ENCODE data around the gene EIF2B2.

The EIF2B2 gene

DNA sequence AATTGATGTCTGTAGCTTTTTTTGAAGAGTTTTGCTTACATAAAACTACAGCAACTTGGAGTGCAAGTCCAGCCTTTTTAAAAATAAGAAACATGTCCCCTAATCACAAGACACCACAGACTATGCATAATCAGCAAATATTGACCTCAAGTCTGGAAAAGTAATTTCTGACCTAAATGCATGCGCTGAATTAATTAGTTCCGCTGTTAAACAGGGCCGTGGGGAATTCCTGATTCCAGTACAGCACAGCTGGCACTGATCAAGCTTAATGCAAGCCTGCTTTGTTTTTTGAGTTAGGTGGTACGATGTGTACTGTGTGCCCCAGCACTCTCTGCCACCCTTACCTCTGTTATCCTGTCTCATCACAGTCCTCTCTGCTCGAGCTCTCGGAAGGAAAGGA is 39.3 kb downstream of the EIF2B2 start:
- DNase-seq (ENCODE audit: low read depth in 2 of 2) = no peak

DNA sequence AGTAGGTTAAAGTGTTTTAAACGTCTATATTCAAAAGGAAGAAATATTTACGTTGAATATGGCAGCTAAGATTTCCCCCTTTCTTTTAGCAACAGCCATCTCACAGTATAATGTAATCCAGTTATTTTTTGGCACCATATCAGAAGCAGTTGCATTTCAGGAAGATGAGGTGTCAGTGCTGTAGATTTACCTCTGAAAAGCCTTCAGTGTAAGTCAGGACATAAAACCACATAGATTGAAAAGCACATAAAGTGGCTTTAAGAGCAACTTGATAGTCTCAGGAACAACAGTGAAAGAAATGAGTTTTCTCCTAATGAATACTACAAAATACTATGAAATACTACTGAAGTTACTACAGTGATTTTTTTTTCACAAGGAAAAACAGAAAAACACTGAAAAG is 41.6 kb downstream of the EIF2B2 start:
- no peak for DNase-seq (ENCODE audit: low read depth in 2 of 2)

DNA sequence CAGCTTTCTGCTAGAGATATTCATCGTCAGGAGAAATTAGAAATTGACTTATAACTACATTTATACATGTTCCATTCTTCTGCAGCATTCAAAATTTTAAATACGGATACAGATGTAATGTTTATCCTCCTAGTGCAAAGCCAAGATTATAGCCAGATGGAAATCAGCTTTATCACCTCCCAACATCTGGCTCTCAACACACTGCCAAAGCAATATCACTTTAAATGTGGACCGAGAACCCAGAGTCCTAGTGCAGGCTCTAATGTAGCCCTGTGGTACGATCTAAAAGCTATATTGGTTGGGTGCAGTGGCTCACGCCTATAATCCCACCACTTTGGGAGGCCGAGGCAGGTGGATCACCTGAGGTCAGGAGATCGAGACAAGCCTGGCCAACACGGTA is 42.0 kb downstream of the EIF2B2 start:
- DNase-seq (ENCODE audit: low read depth in 2 of 2) = no peak

DNA sequence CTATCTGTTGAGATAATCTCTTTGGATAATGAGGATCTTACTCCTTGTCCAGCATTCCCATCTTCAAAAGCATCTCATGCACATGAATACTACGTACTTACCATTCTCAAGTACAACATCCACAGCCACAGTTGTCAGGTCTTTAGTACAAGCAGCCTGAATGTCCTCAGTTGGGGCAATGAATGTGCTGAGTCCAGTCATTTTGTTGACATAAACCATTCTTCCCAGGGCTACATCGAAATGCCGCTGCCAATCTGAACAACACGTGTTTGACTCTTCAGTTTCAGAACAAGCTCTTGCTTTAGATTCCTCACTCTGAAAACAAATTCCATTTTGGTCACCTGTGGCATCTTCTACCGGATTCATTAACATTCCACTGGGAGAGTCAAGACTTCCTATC is 43.6 kb downstream of the EIF2B2 start:
- DNase-seq (ENCODE audit: low read depth in 2 of 2) = no peak

DNA sequence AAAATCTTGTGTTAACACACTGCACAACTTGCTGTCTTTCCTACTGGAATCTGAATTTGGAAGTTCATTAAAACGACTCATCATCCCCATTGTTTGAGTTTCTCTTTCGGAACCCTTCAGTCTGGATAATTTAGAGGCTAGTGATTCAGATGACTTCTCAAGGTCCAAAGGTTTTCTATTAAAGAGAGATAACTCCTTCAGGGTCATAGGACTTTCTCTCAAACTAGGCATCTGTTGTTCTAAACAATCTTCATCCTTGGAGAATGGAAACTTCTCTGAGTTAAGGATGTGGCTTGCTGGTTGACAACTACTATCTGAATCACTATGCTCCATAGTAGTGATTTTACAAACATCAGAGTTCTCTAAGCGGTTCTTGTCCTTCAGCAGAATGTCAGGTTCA is 44.2 kb downstream of the EIF2B2 start:
- no peak for DNase-seq (ENCODE audit: low read depth in 2 of 2)

DNA sequence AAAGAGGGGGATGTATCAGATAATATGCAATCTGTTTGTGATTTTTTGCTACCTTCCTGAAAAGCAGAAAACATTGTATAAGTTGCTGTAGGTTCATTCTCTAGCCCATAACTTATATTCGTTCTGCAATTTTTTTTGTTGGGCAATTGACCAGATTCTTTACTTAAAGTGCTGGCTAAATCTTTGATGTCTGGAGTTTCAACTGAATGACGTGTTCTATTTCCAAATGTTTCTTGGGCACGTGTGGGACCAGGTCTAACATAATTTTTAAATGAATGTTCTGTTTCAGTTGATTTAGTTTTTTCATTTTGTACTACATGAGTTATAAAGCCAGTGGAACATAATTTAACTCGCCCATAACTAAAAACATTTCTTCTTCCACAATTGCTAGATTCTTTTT is 44.8 kb downstream of the EIF2B2 start:
- no peak for DNase-seq (ENCODE audit: low read depth in 2 of 2)

DNA sequence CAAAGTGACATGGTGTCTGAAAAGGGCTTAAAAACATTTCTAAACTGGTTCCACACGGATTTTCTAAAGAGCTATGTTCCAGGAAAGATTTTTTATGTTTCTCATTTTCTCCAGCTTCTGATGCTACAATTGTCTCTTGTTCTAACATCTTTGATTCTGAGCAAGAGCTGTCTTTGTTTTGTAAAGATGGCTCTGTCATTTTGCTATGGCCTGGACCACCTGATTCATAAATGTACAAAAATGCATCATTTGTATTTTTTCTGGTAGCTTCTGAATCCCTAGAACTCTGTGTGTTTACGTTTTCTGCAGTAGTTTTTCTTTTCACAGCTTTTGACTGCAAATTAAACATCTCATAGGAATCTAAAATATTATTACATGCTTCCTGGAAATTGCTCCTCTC is 45.4 kb downstream of the EIF2B2 start:
- no peak for DNase-seq (ENCODE audit: low read depth in 2 of 2)

DNA sequence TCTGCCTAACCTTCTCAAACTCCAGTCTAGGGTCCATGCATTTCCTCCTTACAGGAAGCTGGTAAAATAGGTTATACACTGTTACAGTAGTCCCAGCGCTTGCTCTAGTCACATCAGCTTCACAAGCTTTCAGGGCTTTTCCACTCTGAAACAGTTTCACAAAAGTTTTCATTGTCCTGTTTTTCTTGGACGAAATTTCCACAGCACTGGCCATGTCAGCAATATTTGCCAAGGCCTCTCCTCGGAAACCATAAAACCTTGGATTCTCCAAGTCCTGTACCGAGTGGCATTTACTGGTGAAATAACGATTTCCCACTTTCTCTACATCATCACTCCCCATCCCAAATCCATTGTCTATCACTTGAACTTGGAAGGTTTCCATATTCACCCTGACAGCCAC is 46.4 kb downstream of the EIF2B2 start:
- no peak for DNase-seq (ENCODE audit: low read depth in 2 of 2)

DNA sequence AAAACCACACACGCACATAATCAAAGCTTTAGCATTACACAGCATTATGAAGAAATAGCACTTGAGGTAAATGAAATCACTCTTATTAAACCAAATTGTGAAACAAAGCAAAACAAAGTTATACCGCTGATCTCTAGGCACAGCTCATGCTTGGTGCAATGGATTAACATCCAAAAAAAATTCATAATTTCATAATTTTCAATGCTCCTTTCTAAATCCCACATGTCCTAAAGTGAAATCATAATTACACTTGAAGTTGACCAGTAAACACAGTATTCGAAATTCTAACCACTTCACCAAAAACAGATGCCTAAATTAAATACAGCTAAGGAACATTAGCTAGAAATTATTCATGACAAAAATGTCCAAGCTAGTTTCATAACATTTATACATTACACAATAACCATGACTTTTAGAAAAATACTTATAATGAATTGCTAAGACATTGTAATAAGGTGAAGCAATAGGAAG is 47.0 kb downstream of the EIF2B2 start:
- DNase-seq (ENCODE audit: low read depth in 2 of 2) = no peak

DNA sequence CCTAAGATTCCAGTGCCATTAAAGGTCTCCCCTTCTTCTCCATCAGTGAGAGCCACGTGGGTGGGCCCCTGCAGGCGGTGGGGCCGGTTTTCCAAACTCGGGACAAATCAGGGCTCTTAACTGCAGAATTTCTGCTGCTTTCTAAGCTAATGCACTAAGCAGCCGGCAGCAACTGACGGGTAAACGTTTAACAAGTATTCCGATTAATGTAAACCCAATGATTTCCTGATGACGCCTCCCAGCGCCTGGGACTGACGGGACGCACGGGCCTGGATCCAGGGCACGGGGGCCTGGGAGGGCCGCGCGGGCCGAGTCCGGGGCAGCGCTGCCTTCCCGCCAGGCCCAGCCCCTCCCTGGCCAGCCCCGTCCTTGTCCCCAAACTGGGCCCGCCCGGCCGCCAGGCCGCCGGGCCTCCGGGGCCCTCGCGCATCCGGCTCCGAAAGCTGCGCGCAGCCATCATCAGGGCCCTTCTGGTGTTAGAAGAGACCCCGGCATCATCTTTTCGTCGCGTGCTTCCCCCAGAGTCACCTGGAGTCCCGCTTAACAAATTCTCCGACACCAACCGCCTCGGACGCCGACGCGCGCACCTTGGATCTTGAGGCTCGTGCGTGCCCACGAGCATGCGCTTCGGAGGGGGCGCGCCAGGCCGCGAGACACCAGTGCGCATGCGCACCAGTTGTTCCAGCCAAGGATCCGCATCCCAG is 48.3 kb downstream of the EIF2B2 start, which contains the start of gene MLH3:
MLH3 (minus strand) TSS at position 616 of the 704 bp plus-strand sequence. CDS start 1,812 bp downstream, outside the sequence.
- peak; percentile 49 to 76 for DNase-seq (ENCODE audit: low read depth in 2 of 2)

DNA sequence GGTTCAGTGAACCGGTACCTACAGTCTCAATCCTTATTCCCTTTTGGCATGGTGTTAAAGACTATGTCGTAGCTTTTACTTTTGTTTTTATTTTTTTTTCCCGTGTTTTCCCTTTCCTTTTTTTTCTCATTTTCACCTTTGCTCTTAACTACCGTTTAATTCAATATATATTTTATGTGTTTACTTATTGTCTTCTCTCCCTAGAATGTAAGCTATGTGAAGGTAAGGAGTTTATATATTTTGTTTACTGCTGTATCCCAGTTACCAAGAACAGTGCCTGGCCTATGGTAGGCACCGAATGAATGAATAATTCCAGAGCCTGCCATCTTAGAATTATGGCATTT is 48.8 kb downstream of the EIF2B2 start:
- DNase-seq (ENCODE audit: low read depth in 2 of 2) = no peak

DNA sequence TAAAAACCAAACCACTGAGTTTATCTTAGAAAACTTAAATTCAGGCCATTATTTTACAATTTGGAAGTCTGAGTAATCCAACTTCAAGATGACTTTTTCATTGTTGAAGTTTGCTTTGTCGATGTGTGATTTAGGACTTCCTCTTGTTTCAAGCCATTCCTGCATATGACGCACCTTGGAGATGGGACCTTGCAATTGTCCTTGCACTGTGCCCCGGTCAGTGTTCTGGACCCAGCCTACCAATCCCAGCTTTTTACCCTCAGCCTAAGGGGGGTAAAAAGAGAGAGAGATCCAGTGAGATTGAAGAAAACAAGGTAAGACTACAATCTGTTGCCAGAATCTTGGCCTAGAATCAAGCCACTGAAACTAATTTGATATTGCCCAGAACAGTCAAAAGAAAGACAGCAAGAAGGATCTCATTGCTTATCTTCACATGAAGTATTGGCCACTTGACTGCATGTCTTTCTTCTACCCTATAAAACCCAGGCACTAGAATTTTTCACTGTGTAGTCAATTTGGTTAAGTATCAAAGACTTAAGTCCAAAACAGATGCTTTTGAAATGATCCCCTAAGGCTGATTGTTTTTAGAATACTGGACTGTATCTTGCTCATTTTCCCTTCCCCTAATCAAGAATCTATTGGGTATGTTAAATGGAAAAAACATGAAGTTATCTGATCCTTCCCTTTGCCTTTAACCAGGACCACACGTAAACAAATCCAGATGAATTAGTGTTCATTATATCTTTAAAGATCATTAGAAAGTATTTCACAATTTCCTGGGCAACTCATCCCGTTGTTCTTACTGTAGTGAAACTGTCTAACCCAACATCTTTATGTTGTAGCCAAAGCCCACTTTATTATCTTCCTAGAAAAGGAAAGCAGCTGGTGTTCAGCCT is 50.9 kb downstream of the EIF2B2 start:
- DNase-seq (ENCODE audit: low read depth in 2 of 2) = no peak

DNA sequence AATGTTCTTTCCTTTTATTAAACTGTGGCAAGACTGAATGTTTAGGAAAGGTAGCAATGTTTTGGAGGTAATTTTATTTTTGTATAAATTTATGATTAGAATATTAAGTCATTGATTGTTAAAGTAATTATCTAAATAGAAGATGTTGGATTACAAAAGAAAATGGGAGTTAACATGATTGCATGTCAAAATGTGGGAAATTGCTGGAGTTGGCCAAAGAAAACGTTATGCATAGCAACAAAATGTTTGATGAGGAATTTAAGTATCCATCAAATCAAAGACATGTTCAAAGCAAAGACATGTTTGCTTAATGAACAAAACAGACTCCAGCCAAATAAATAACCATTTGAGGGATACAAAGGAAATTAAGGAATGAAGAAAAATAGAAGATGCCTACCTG is 51.7 kb downstream of the EIF2B2 start:
- no peak for DNase-seq (ENCODE audit: low read depth in 2 of 2)

DNA sequence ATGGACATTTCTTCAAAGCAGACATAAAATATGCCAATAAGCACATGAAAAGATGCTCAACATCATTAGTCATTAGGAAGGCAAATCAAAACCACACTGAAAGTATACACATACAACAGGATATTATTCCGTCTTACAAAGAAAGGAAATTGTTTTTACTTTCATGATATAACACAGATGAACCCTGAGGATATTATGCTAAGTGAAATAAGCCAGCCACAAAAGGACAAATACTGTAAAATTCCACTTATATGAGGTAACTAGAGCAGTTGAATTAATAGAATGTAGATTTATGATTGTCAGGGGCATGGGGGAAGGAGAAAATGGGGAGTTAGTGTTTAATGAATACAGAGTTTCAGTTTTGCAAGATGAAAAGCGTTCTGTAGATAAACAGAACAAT is 56.9 kb downstream of the EIF2B2 start:
- no peak for DNase-seq (ENCODE audit: low read depth in 2 of 2)

DNA sequence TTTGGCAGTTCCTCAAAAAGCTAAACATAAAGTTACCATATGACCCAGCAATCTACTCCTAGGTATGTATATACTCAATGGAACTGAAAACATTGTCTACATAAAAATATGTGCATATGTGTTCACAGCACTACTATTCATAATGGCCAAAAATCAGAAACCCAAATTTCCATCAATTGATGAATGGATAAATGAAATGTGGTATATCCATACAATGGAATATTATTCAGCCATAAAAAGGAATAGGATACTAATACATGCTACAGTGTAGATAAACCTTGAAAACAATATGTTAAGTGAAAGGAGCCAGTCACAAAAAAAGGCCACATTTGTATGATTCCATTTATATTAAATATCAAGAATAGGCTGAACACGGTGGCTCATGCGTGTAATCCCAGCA is 57.7 kb downstream of the EIF2B2 start:
- no peak for DNase-seq (ENCODE audit: low read depth in 2 of 2)

All from stimulated activated CD8-positive, alpha-beta memory T cell treated with anti-CD3 and anti-CD28 coated beads, Interleukin-7, amount 100 ng/mL, for 4 hours (primary cell).